HL-60 (cell line): ENCODE data around the gene SH2D3C.
A peak's percentile ranks its signal among the peaks of the same experiment; 100 is the strongest.

Source experiments
- DNase-seq, 2 experiments: peaks; one replicate each; pipeline ENCODE4 v3.0.0-alpha.2; 2010 to 2020; ENCODE audit warnings: low read depth in 1 of 2, low spot score in 1 of 2
- H3K27ac ChIP-seq: fragments of 250-450 bp; sonication (Bioruptor Pico); replicated peaks from 2 replicates; pipeline ENCODE4 v1.5.1; 2020; ENCODE audit warnings: mild to moderate bottlenecking, moderate library complexity
- H3K27me3 ChIP-seq: fragments of 250-450 bp; sonication (Bioruptor Pico); 2 replicates; pipeline ENCODE4 v1.5.1; 2021; ENCODE audit warnings: mild to moderate bottlenecking, moderate library complexity; ENCODE audit not compliant: insufficient read depth, poor library complexity, severe bottlenecking
- H3K4me3 ChIP-seq: replicated peaks from 2 replicates; pipeline ENCODE4 v1.5.1; 2011; ENCODE audit warnings: mild to moderate bottlenecking, control low read depth, low read length; ENCODE audit not compliant: insufficient read depth
- GABPA ChIP-seq: IDR thresholded peaks from 2 replicates; pipeline ENCODE4 v1.6.1; 2012; ENCODE audit warnings: low read depth
- POLR2AphosphoS5 ChIP-seq: IDR thresholded peaks from 2 replicates; pipeline ENCODE4 v1.6.1; 2012; ENCODE audit warnings: low read depth
- SPI1 ChIP-seq: IDR thresholded peaks from 2 replicates; pipeline ENCODE4 v1.6.1; 2012; ENCODE audit warnings: low read depth, mild to moderate bottlenecking, borderline replicate concordance
- TF ChIP-seq, protein P1 (sequence below): IDR thresholded peaks from 2 replicates; pipeline ENCODE4 v1.6.1; 2012; ENCODE audit warnings: low read depth; ENCODE audit not compliant: insufficient replicate concordance
- TF ChIP-seq, protein P2 (sequence below): IDR thresholded peaks from one replicate; pipeline ENCODE4 v1.5.1; 2011; ENCODE audit warnings: low read length, control low read depth, inconsistent platforms; ENCODE audit not compliant: insufficient read depth

SH2D3C gene

DNA sequence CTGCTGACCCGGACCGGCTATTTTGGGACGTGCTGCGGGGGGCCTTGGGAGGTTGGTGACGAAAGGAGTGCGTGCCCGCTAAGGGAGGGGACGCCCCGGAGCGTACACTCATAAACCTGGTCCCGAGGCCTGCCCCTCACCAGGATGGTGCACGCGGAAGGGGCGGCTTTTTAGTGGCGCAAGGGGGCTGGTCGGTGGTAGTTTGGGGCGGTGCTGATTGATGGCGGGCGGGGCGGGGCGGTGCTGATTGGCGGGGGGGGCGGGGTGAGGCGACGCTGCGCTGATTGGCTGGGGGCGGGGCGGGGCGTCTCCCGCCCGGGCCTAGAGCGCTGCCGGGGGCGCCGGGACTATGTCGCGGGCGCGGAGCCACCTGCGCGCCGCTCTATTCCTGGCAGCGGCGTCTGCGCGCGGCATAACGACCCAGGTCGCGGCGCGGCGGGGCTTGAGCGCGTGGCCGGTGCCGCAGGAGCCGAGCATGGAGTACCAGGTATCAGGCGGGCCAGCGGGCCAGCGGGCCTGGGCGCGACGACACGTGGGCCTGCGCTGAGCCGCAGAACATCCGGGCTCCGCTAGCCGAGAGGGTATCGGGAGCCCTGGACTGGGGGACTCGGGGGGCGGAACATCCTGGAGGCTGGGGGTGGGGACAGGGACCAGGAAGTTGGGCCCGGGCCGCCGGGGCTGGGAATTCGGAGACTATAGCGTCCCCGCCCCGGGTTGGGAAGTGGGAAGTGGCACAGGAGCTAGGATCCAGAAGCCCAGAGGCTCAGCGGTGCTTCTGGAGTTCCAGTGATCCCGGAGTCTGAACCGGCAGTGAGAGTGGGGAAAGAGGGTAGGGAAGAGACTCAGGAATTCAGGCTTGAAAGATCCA is 24.3 kb upstream of the SH2D3C start, which contains the start of gene FPGS:
FPGS (plus strand) TSS at position 307 of the 868 bp plus-strand sequence; CDS start at position 350, 43 bp downstream.
- Histone ChIP-seq H3K27me3 (no peaks in the 10 kb centered on the region), H3K4me3 (peak within 1 kb of the TSS; percentile 92), H3K27ac (peak within 1 kb of the TSS; percentile 82)
- TF ChIP-seq, protein P1, sequence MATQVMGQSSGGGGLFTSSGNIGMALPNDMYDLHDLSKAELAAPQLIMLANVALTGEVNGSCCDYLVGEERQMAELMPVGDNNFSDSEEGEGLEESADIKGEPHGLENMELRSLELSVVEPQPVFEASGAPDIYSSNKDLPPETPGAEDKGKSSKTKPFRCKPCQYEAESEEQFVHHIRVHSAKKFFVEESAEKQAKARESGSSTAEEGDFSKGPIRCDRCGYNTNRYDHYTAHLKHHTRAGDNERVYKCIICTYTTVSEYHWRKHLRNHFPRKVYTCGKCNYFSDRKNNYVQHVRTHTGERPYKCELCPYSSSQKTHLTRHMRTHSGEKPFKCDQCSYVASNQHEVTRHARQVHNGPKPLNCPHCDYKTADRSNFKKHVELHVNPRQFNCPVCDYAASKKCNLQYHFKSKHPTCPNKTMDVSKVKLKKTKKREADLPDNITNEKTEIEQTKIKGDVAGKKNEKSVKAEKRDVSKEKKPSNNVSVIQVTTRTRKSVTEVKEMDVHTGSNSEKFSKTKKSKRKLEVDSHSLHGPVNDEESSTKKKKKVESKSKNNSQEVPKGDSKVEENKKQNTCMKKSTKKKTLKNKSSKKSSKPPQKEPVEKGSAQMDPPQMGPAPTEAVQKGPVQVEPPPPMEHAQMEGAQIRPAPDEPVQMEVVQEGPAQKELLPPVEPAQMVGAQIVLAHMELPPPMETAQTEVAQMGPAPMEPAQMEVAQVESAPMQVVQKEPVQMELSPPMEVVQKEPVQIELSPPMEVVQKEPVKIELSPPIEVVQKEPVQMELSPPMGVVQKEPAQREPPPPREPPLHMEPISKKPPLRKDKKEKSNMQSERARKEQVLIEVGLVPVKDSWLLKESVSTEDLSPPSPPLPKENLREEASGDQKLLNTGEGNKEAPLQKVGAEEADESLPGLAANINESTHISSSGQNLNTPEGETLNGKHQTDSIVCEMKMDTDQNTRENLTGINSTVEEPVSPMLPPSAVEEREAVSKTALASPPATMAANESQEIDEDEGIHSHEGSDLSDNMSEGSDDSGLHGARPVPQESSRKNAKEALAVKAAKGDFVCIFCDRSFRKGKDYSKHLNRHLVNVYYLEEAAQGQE, result no peak
- peak; percentile 53; the same call in 1 of the 2 replicates for TF ChIP-seq GABPA
- TF ChIP-seq, protein P2, sequence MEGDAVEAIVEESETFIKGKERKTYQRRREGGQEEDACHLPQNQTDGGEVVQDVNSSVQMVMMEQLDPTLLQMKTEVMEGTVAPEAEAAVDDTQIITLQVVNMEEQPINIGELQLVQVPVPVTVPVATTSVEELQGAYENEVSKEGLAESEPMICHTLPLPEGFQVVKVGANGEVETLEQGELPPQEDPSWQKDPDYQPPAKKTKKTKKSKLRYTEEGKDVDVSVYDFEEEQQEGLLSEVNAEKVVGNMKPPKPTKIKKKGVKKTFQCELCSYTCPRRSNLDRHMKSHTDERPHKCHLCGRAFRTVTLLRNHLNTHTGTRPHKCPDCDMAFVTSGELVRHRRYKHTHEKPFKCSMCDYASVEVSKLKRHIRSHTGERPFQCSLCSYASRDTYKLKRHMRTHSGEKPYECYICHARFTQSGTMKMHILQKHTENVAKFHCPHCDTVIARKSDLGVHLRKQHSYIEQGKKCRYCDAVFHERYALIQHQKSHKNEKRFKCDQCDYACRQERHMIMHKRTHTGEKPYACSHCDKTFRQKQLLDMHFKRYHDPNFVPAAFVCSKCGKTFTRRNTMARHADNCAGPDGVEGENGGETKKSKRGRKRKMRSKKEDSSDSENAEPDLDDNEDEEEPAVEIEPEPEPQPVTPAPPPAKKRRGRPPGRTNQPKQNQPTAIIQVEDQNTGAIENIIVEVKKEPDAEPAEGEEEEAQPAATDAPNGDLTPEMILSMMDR, result no peak
- peak; percentile 75; the same call in 1 of the 2 replicates for TF ChIP-seq POLR2AphosphoS5
- no peak for TF ChIP-seq SPI1
- peak; percentile 82 to 85 for DNase-seq

DNA sequence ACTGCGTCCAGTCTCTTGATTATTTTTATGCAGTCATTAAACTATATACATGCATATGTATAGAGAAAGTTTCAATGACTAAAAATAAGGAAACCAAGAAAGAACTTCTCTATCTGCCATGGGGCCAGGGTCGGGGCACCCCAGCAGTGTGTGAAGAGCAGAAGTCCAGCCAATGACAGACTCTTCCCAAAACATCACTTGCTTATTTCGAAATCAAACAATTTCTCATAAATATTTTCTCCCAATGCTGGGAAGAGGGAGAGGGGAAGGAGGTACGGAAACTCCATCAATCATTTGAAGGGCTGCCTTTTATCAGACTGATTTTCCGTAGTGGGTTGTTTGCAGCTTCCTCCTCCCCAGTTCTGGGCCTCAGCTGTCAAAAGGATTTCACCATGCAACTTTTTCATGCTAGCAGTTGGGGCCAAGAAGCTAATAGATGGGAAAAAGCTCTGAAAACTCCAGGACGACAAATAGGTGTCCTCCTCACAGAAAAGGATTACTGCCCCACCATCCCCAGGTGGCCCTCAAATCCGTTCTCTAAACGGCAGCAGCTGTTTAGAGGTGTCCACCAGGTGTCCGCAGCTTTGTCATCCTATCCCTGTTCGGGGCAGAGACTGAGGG is 23.6 kb upstream of the SH2D3C start:
- TF ChIP-seq GABPA (no peak), SPI1 (peak; percentile 39; the same call in 1 of the 2 replicates)
- TF ChIP-seq, protein P1, result no peak
- DNase-seq, result peak in 1 of 2 experiments; percentile 61
- peak overlapping the region; percentile 65 for H3K27ac ChIP-seq
- H3K27me3 ChIP-seq, result no peaks in the 10 kb centered on the region
- peak overlapping the region; percentile 92 for H3K4me3 ChIP-seq

DNA sequence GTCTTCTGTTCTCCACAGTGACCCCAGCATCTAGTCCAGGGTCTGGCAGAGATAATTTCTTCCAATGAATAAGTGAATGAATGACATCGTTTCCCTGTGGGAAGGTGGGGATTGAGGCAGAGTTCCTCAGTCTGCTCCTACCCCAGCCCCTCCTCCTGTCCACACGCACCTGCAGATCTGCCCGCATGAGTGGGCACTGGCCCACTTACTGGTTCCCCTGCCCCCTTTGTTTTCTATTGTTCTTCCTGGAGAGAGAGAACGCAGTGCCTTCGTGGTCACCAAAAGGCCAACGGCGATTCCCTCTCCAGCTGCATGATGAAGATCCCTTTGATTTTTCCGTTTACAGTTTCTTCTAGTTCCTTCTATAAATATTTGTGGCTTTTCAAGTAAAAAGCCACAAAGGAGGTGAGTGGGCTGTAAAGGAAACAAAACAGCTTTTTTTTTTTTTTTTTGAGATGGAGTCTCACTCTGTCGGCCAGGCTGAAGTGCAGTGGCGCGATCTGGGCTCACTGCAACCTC is 18.4 kb upstream of the SH2D3C start:
- Histone ChIP-seq H3K27ac (peak overlapping the region; percentile 46), H3K4me3 (no peak overlapping the region)
- no peak for DNase-seq

More for the DNA sequence above, 18.4 kb upstream of the SH2D3C start:
- TF ChIP-seq, protein P1, result no peak
- TF ChIP-seq GABPA (no peak), SPI1 (no peak), POLR2AphosphoS5 (no peak)
- TF ChIP-seq, protein P2, result no peak
- no peaks in the 10 kb centered on the region for H3K27me3 ChIP-seq
